ENCODE measurements around the gene SNX3. TPM values are rescaled to one million over a fixed set of nuclear protein-coding genes. Genes with fewer than 3 reads are reported as not detected.

SNX3 gene
- total RNA-seq, 1 donor from 2014 or later: 122 TPM

DNA sequence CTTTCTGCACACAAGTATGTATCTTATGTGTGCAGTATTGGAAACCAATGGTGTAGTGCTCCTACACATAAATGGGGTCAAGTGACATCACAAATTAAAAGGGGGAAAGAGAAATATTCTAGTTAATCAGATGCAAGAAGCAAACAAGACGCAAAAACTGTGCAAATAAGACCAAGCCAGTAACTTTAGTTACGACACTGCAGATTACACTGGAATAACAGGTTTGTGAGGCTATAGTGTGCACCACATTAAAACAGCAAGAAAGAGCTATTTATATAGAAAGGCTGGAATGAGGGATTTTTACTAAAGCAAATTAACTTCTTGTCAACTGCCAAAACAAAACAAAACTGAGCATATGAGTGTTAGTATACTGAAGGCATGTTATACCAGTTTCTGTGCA, 49.2 kb downstream of the SNX3 start:
- H3K9ac ChIP-seq: no peak overlapping the region
- no peak overlapping the region for H3K4me2 ChIP-seq
- H3K4me1 ChIP-seq: no peaks in the 10 kb centered on the region
- TF ChIP-seq EZH2 (IDR thresholded peaks at IDR 0.05): no peak
- no peak for TF ChIP-seq CTCF (IDR thresholded peaks at IDR 0.05)
- TF ChIP-seq EZH2phosphoT487 (IDR thresholded peaks at IDR 0.05): no peak
- no peaks in the 10 kb centered on the region for H3F3A ChIP-seq (ENCODE audit: low read depth)
- no peaks in the 10 kb centered on the region for H4K20me1 ChIP-seq (ENCODE audit: low read depth)
- DNase-seq (ENCODE audit: low spot score): no peak
- H2AFZ ChIP-seq (replicated peaks): no peak overlapping the region
- H3K9me3 ChIP-seq (ENCODE audit: low read depth): no peaks in the 10 kb centered on the region
- H3K79me2 ChIP-seq (ENCODE audit: low read depth): no peaks in the 10 kb centered on the region
- H3K4me3 ChIP-seq: no peak overlapping the region
- Mint-ChIP-seq H3K27ac (no peak overlapping the region), H3K27me3 (ENCODE audit: insufficient read depth, low read depth) (peaks cover 3% of the 10 kb centered on the region), H3K9me3 (no peaks in the 10 kb centered on the region), H3K36me3 (peaks cover 23% of the 10 kb centered on the region), H3K4me1 (no peaks in the 10 kb centered on the region), H3K4me3 (no peak overlapping the region)
- H3K36me3 ChIP-seq: peaks cover 6% of the 10 kb centered on the region
- H3K27ac ChIP-seq: no peak overlapping the region
- H3K27me3 ChIP-seq: no peaks in the 10 kb centered on the region

- no peak for DNase-seq (ENCODE audit: low spot score)
- Histone ChIP-seq H3K27ac (no peak overlapping the region), H3K9ac (no peak overlapping the region), H2AFZ (replicated peaks) (no peak overlapping the region), H3F3A (ENCODE audit: low read depth) (no peaks in the 10 kb centered on the region), H3K79me2 (ENCODE audit: low read depth) (no peaks in the 10 kb centered on the region), H3K4me2 (no peak overlapping the region), H3K36me3 (peaks cover 6% of the 10 kb centered on the region), H3K9me3 (ENCODE audit: low read depth) (no peaks in the 10 kb centered on the region), H3K27me3 (no peaks in the 10 kb centered on the region), H3K4me3 (no peak overlapping the region), H3K4me1 (peaks cover 8% of the 10 kb centered on the region), H4K20me1 (ENCODE audit: low read depth) (no peaks in the 10 kb centered on the region)
- Mint-ChIP-seq H3K4me3 (no peak overlapping the region), H3K27ac (no peak overlapping the region), H3K27me3 (ENCODE audit: insufficient read depth, low read depth) (peaks cover 3% of the 10 kb centered on the region), H3K36me3 (peaks cover 18% of the 10 kb centered on the region), H3K4me1 (no peaks in the 10 kb centered on the region), H3K9me3 (no peaks in the 10 kb centered on the region)
- TF ChIP-seq EZH2phosphoT487 (IDR thresholded peaks at IDR 0.05): no peak
- TF ChIP-seq CTCF (IDR thresholded peaks at IDR 0.05): no peak
- no peak for TF ChIP-seq EZH2 (IDR thresholded peaks at IDR 0.05)
Observed at GRCh38 chr6:108210556-108210955, 50.3 kb downstream of the SNX3 start.

- no peak overlapping the region for H3K4me3 ChIP-seq
- no peak overlapping the region for H2AFZ ChIP-seq (replicated peaks)
- H4K20me1 ChIP-seq (ENCODE audit: low read depth): no peaks in the 10 kb centered on the region
- no peaks in the 10 kb centered on the region for H3K27me3 Mint-ChIP-seq (ENCODE audit: insufficient read depth, low read depth)
- H3K27ac Mint-ChIP-seq: no peak overlapping the region
- no peaks in the 10 kb centered on the region for H3K9me3 ChIP-seq (ENCODE audit: low read depth)
- no peaks in the 10 kb centered on the region for H3K4me1 Mint-ChIP-seq
- H3K9ac ChIP-seq: no peak overlapping the region
- H3K9me3 Mint-ChIP-seq: no peaks in the 10 kb centered on the region
- H3K27ac ChIP-seq: no peak overlapping the region
- H3K4me1 ChIP-seq: peaks cover 8% of the 10 kb centered on the region
- no peak overlapping the region for H3K4me3 Mint-ChIP-seq
- no peaks in the 10 kb centered on the region for H3F3A ChIP-seq (ENCODE audit: low read depth)
- H3K4me2 ChIP-seq: no peak overlapping the region
- DNase-seq (ENCODE audit: low spot score): no peak
- no peaks in the 10 kb centered on the region for H3K27me3 ChIP-seq
- H3K36me3 Mint-ChIP-seq: peaks cover 15% of the 10 kb centered on the region
- H3K36me3 ChIP-seq: peaks cover 6% of the 10 kb centered on the region
- H3K79me2 ChIP-seq (ENCODE audit: low read depth): no peaks in the 10 kb centered on the region
- TF ChIP-seq EZH2 (IDR thresholded peaks at IDR 0.05): no peak
- no peak for TF ChIP-seq CTCF (IDR thresholded peaks at IDR 0.05)
- no peak for TF ChIP-seq EZH2phosphoT487 (IDR thresholded peaks at IDR 0.05)
Observed at GRCh38 chr6:108209738-108210137, 51.1 kb downstream of the SNX3 start.

Measured in neural progenitor cell (in vitro differentiated cells).